WERI-Rb-1 (cell line): ENCODE measurements around the gene WRAP73.

Experiments used
- DNase-seq: peaks from one replicate; pipeline ENCODE4 v3.0.0-alpha.2; 2020
- H3K27ac ChIP-seq: fragments of 250-450 bp; sonication (Bioruptor Pico); 2 replicates; pipeline ENCODE4 v1.5.1; 2020; ENCODE audit warnings: mild to moderate bottlenecking, moderate library complexity
- H3K27me3 ChIP-seq: fragments of 250-450 bp; sonication (Bioruptor Pico); 2 replicates; pipeline ENCODE4 v1.5.1; 2021; ENCODE audit warnings: mild to moderate bottlenecking, low read depth, moderate library complexity; ENCODE audit not compliant: insufficient read depth, severe bottlenecking
- H3K36me3 ChIP-seq: fragments of 250-450 bp; sonication (Bioruptor Pico); 2 replicates; pipeline ENCODE4 v1.5.1; 2020; ENCODE audit warnings: mild to moderate bottlenecking, moderate library complexity
- H3K4me3 ChIP-seq: 2 replicates; pipeline ENCODE4 v1.5.1; 2011; ENCODE audit warnings: low read depth, mild to moderate bottlenecking, control low read depth, low read length
- H3K9me3 ChIP-seq: fragments of 250-450 bp; sonication (Bioruptor Pico); 2 replicates; pipeline ENCODE4 v1.5.1; 2021; ENCODE audit warnings: mild to moderate bottlenecking, moderate library complexity; ENCODE audit not compliant: severe bottlenecking
- TF ChIP-seq, protein P1 (sequence below): IDR thresholded peaks from 2 replicates; pipeline ENCODE4 v1.5.1; 2011; ENCODE audit warnings: low read depth, mild to moderate bottlenecking, control low read depth, inconsistent platforms, low read length

The WRAP73 gene

DNA sequence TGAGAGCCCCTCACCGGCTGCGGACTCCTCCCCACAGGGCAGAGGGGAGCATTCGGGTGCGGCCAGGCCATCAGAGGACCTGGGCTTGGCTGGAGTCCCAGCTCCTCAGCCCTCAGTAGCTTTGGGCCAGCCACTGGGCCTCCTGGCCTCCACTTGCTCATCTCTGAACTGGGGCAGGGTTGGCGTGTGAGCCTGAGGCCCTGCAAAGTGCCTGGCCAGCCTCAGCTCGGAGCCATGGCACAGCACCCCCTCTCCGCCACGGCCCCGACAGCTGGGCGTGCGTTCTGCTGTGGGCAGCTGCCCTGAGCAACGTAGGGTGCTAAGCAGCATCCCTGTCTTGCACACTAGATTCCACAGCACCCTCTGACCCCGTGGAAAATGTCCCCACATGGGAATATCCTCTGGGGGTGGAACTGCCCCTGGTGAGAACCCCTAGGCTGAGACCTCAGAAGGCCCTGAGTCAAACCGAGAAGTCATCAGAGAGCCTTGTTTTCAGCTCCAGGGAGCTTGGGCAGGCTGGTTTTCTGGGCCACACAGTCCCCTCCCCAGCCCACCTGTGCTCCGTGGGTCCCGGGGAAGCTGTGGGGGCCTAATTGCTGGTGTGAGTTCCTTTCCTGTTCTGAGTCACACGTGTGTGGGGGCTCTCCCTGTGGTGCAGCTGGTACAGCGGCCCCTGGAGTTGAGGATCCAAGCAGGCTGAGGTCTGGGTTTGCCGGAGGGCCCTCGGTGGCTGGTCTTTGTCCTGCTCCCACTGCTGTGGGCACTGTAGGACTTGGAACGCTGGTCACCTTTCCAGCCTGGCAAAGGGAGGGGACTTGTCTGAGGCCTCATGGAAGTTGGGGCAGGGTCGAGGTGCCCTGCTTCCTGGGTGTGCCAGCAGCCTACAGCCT, 26.9 kb upstream of the WRAP73 start:
- Histone ChIP-seq H3K27me3 (no peaks in the 10 kb centered on the region), H3K9me3 (no peaks in the 10 kb centered on the region), H3K36me3 (peaks cover 6% of the 10 kb centered on the region), H3K4me3 (no peak overlapping the region), H3K27ac (no peak overlapping the region; the same call in 1 of the 2 replicates)
- DNase-seq, result no peak
- TF ChIP-seq, protein P1, sequence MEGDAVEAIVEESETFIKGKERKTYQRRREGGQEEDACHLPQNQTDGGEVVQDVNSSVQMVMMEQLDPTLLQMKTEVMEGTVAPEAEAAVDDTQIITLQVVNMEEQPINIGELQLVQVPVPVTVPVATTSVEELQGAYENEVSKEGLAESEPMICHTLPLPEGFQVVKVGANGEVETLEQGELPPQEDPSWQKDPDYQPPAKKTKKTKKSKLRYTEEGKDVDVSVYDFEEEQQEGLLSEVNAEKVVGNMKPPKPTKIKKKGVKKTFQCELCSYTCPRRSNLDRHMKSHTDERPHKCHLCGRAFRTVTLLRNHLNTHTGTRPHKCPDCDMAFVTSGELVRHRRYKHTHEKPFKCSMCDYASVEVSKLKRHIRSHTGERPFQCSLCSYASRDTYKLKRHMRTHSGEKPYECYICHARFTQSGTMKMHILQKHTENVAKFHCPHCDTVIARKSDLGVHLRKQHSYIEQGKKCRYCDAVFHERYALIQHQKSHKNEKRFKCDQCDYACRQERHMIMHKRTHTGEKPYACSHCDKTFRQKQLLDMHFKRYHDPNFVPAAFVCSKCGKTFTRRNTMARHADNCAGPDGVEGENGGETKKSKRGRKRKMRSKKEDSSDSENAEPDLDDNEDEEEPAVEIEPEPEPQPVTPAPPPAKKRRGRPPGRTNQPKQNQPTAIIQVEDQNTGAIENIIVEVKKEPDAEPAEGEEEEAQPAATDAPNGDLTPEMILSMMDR, result no peak

DNA sequence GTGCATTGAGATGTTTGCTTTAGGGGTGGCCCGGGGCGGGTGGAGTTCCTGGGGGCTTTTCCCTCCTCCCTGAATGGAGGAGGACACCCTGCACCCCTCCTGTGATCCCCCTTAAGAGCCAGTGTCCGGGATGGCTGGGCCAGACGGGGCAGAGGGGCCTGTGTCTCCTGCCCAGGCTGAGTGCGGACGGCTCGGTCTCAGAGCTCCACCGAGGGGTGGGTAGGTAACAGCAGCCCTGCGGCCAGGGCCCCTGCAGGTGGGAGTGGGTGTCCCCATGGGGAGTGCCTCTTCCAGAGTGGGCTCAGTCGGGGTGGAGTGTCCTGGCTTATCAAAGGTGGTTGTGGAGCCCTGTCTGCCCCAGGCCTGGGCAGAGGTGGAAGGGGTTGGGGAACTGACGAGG, 25.5 kb upstream of the WRAP73 start:
- no peaks in the 10 kb centered on the region for H3K27me3 ChIP-seq
- no peak for DNase-seq
- H3K4me3 ChIP-seq, result no peak overlapping the region

DNA sequence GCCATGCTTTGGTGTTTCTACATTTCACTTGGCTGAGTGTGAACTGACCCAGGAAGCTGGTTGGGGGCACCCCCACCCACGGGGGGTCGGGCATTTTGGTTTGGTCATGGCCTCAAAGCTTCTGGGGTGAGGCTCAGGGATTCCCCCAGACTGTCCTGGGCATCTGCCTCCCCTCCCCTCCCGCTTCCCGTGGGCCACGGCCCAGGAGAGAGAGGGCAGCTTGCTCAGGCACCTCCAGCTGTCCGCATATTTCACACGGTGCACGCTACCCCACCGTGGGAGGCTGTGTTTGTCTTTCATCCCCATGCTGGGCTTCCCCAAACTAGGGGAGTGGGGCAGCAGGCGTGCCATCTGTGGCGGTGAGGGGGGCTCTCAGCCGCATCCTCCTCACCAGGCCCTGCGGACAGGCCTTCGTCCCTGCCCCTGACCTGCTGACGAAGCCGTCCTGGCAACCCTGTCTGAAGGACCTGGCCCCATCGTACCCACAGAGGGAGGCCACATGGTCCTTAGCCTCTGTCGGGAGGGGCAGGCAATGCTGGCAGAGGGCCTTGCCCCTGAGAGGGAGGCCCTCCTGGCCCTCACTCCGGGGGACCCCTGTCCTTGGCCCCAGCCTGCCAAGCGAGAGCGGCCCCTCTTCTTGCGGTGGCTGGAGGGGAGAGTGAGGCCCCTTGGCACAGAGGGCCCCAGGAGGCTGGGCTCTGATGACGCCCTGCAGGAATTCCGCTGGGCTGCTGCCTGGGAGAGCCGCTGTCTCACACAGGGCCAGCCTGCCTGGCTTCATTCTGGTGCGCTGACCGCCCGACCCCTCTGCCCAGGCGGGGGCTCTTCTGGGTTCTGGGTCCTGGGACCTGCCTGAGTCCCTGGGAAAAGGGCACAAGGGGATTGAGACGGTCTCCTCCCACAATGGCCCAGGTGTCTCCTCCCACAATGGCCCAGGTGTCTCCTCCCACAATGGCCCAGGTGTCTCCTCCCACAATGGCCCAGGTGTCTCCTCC, 24.5 kb upstream of the WRAP73 start:
- H3K36me3 ChIP-seq, result no peaks in the 10 kb centered on the region; the same call in 1 of the 2 replicates
- DNase-seq, result no peak
- no peak overlapping the region for H3K27ac ChIP-seq
- H3K27me3 ChIP-seq, result no peaks in the 10 kb centered on the region
- TF ChIP-seq, protein P1, result no peak
- H3K4me3 ChIP-seq, result no peak overlapping the region
- no peaks in the 10 kb centered on the region for H3K9me3 ChIP-seq

More for the DNA sequence above, 25.5 kb upstream of the WRAP73 start:
- Histone ChIP-seq H3K36me3 (no peaks in the 10 kb centered on the region; the same call in 1 of the 2 replicates), H3K9me3 (no peaks in the 10 kb centered on the region), H3K27ac (no peak overlapping the region)
- TF ChIP-seq, protein P1, result no peak

DNA sequence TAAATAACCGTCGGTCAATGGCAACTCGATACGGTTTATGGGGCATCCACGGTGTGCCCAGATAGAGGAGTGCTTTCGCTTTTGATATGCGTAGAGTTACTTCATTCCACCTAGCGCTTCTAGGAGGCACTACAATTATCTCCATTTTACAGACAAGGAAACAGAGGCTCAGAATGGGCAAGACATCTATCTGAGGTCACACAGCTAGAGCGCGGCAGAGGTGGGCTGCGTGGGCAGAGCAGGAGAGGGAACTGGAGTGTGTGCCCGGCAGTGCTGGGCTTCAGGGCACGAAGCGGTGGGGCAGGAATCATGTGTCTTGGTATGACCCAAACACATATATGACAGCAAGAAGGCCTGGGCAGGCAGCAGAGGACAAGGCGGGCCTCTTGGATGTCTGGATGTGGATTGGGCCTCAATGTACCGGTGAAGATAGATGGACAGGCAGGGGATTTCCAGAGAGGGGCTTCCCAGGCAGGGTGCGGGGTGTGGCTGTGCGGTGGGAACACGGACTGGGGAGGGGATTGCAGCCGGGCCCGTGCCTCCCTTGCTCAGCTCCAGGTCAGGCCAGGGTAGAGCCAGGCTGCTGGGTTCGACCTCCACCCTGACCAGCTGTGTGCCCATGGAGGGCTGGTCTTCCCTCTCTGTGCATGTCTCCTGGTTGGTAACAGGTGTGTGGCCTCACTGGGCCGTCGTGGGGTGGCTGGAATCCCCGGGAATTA, 23.6 kb upstream of the WRAP73 start:
- H3K9me3 ChIP-seq, result no peaks in the 10 kb centered on the region
- H3K27me3 ChIP-seq, result no peaks in the 10 kb centered on the region
- TF ChIP-seq, protein P1, result no peak
- H3K27ac ChIP-seq, result no peak overlapping the region
- DNase-seq, result no peak
- H3K36me3 ChIP-seq, result no peaks in the 10 kb centered on the region; the same call in 1 of the 2 replicates
- H3K4me3 ChIP-seq, result no peak overlapping the region

DNA sequence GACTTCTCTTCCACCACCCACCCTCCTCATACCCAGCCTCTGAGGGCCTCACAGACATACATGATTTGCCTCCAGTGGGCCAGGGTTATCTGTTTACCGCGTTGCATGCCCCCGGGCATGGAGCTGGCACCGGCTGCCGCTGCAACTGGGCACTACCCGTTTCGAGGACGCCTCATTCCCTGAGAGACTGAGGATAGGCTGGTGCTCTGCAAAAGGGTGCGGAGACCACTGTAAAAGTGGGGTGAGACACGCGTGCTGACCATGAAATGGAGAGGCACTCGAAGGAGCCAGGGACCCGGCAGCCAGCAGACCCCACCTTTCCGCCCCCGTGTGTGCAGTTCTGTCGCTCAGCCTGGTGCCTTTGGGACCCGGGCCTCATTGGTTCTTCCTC, 23.1 kb upstream of the WRAP73 start:
- Histone ChIP-seq H3K36me3 (no peaks in the 10 kb centered on the region; the same call in 1 of the 2 replicates), H3K27me3 (no peaks in the 10 kb centered on the region), H3K9me3 (no peaks in the 10 kb centered on the region), H3K27ac (no peak overlapping the region), H3K4me3 (no peak overlapping the region)
- no peak for DNase-seq
- TF ChIP-seq, protein P1, result no peak
